ENCODE measurements around the gene VKORC1L1. TPM values are rescaled to one million over a fixed set of nuclear protein-coding genes. Genes with fewer than 3 reads are reported as not detected.
"Not testable (repeated sequence)": the region's sequence is repeated elsewhere in the genome, so short reads cannot be mapped to it uniquely, and the experiment has no call there.

Gene VKORC1L1
- total and polyA plus RNA-seq, 10 of the 15 experiments (the other 5 are each of a cell fraction or from before 2014, with no cell fraction given), result 3.3 to 18.8 (median 12.5) TPM

GRCh38 chr7:65989694-65990080 lies 116.8 kb downstream of the VKORC1L1 start (continued):
- TF ChIP-seq, protein P1, sequence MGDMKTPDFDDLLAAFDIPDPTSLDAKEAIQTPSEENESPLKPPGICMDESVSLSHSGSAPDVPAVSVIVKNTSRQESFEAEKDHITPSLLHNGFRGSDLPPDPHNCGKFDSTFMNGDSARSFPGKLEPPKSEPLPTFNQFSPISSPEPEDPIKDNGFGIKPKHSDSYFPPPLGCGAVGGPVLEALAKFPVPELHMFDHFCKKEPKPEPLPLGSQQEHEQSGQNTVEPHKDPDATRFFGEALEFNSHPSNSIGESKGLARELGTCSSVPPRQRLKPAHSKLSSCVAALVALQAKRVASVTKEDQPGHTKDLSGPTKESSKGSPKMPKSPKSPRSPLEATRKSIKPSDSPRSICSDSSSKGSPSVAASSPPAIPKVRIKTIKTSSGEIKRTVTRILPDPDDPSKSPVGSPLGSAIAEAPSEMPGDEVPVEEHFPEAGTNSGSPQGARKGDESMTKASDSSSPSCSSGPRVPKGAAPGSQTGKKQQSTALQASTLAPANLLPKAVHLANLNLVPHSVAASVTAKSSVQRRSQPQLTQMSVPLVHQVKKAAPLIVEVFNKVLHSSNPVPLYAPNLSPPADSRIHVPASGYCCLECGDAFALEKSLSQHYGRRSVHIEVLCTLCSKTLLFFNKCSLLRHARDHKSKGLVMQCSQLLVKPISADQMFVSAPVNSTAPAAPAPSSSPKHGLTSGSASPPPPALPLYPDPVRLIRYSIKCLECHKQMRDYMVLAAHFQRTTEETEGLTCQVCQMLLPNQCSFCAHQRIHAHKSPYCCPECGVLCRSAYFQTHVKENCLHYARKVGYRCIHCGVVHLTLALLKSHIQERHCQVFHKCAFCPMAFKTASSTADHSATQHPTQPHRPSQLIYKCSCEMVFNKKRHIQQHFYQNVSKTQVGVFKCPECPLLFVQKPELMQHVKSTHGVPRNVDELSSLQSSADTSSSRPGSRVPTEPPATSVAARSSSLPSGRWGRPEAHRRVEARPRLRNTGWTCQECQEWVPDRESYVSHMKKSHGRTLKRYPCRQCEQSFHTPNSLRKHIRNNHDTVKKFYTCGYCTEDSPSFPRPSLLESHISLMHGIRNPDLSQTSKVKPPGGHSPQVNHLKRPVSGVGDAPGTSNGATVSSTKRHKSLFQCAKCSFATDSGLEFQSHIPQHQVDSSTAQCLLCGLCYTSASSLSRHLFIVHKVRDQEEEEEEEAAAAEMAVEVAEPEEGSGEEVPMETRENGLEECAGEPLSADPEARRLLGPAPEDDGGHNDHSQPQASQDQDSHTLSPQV (IDR thresholded peaks at IDR 0.05), result no peak
- TF ChIP-seq EGR1 (IDR thresholded peaks at IDR 0.05; ENCODE audit: borderline replicate concordance in 1 of 2, low read depth in 2 of 2, low read length in 2 of 2) (no peak), BCL11A (IDR thresholded peaks at IDR 0.05; ENCODE audit: low read depth, low read length) (no peak), RAD21 (IDR thresholded peaks at IDR 0.05; ENCODE audit: insufficient read depth, low read depth, low read length) (no peak), JUND (IDR thresholded peaks at IDR 0.05; ENCODE audit: low read depth, low read length) (no peak), CREB1 (IDR thresholded peaks at IDR 0.05; ENCODE audit: low read depth) (no peak), BRCA1 (IDR thresholded peaks at IDR 0.05; ENCODE audit: low read depth, low read length) (no peak), EP300 (IDR thresholded peaks at IDR 0.05; ENCODE audit: borderline replicate concordance in 1 of 2, control insufficient read depth in 1 of 2, low read depth in 2 of 2, low read length in 2 of 2) (no peak), ESRRA (IDR thresholded peaks at IDR 0.05; ENCODE audit: low read length) (no peak), ZZZ3 (IDR thresholded peaks at IDR 0.05; ENCODE audit: control insufficient read depth, insufficient read length, low read depth) (no peak), CBFB (IDR thresholded peaks at IDR 0.05; ENCODE audit: low read depth) (no peak), ATF2 (IDR thresholded peaks at IDR 0.05; ENCODE audit: low read length) (no peak)
- TF ChIP-seq, protein P2, sequence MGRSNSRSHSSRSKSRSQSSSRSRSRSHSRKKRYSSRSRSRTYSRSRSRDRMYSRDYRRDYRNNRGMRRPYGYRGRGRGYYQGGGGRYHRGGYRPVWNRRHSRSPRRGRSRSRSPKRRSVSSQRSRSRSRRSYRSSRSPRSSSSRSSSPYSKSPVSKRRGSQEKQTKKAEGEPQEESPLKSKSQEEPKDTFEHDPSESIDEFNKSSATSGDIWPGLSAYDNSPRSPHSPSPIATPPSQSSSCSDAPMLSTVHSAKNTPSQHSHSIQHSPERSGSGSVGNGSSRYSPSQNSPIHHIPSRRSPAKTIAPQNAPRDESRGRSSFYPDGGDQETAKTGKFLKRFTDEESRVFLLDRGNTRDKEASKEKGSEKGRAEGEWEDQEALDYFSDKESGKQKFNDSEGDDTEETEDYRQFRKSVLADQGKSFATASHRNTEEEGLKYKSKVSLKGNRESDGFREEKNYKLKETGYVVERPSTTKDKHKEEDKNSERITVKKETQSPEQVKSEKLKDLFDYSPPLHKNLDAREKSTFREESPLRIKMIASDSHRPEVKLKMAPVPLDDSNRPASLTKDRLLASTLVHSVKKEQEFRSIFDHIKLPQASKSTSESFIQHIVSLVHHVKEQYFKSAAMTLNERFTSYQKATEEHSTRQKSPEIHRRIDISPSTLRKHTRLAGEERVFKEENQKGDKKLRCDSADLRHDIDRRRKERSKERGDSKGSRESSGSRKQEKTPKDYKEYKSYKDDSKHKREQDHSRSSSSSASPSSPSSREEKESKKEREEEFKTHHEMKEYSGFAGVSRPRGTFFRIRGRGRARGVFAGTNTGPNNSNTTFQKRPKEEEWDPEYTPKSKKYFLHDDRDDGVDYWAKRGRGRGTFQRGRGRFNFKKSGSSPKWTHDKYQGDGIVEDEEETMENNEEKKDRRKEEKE (IDR thresholded peaks at IDR 0.05), result no peak

DNA sequence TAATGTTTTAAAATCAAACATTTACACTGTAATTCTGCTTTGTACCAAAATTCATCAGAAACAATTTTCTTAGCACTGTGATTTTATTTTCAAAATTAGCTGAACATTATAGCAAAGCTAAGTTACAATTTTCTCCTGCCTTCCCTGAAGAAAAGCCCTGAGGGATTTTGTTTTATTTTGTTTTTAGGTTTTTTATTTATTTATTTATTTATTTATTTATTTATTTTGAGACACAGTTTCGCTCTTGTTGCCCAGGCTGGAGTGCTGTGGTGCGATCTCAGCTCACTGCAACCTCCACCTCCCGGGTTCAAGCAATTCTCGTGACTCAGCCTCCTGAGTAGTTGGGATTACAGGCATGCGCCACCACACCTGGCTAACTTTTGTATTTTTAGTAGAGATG lies 119.0 kb downstream of the VKORC1L1 start:
- ATAC-seq; H3K4me3 ChIP-seq; H3K27me3 ChIP-seq (replicated peaks in 1 of 2; ENCODE audit: control insufficient read depth in 2 of 2, insufficient read depth in 2 of 2, low read length in 1 of 2); H3K9me3 ChIP-seq (replicated peaks; ENCODE audit: control insufficient read depth, insufficient read depth, low read length); H3K79me2 ChIP-seq (ENCODE audit: control insufficient read depth, insufficient read depth, low read length); in situ Hi-C loops (cut with MboI); H3K27ac ChIP-seq (ENCODE audit: control insufficient read depth, insufficient read depth); BruUV-seq (replicated peaks); FAIRE-seq; intact Hi-C loops (cut with micrococcal nuclease; ENCODE audit: unreplicated experiment); SMC1A ChIA-PET (ENCODE audit: uncharacterized antibody, unreplicated experiment); H3K36me3 ChIP-seq (ENCODE audit: control insufficient read depth in 2 of 2, insufficient read depth in 2 of 2, low read length in 1 of 2); CTCF ChIA-PET; POLR2A ChIA-PET; H3K4me1 ChIP-seq (ENCODE audit: control insufficient read depth, insufficient read depth, low read length); H3K4me2 ChIP-seq (ENCODE audit: control insufficient read depth, insufficient read depth); H4K20me1 ChIP-seq (ENCODE audit: control insufficient read depth, insufficient read depth); H3K9ac ChIP-seq (ENCODE audit: control insufficient read depth, insufficient read depth, low read length); H2AFZ ChIP-seq (ENCODE audit: control insufficient read depth, low read depth, low read length); RAD21 ChIA-PET (ENCODE audit: unreplicated experiment); DNase-seq (ENCODE audit: low read depth, low spot score): not testable (repeated sequence)
- 62% methylated on average over 5 of the region's 5 CpGs for WGBS (ENCODE audit: insufficient coverage, insufficient replicate concordance, low lambda C conversion rate, missing lambda C conversion rate)
